ENCODE data around the gene MYO18A.

GRCh38 chr17:29151567-29151966 lies 28.6 kb downstream of the MYO18A start:
- TF ChIP-seq CTCF (IDR thresholded peaks at IDR 0.05; ENCODE audit: low read depth, low read length) (no peak), EZH2phosphoT487 (IDR thresholded peaks at IDR 0.05; ENCODE audit: low read depth) (no peak)
